Adrenal gland (tissue), 12 donors: ENCODE data around the gene SNED1. TPM values are rescaled to one million over a fixed set of nuclear protein-coding genes. Genes with fewer than 3 reads are reported as not detected.

Experiments
- DNase-seq, 7 donors: peaks; one replicate each; pipeline ENCODE4 v3.0.0-alpha.2; 2019 to 2020
- H3K27ac ChIP-seq, 5 donors: fragments of 200-600 bp; sonication (generic) in 4 of 5; 1 replicate in 3 of 5; 2 replicates in 2 of 5; pipeline versions ENCODE4 v1.5.1 to v1.8.0; 2016 to 2020; ENCODE audit warnings: mild to moderate bottlenecking in 1 of 5
- H3K27me3 ChIP-seq: fragments of 200-600 bp; 2 replicates; pipeline ENCODE4 v1.8.0; 2021
- H3K36me3 ChIP-seq, 2 donors: fragments of 200-600 bp; replicated peaks in 1 of 2; 1 replicate in 1 of 2; 2 replicates in 1 of 2; pipeline versions ENCODE4 v1.5.1 to v1.8.0; 2018 to 2022
- H3K4me1 ChIP-seq, 2 donors: fragments of 200-600 bp; replicated peaks in 1 of 2; 1 replicate in 1 of 2; 2 replicates in 1 of 2; pipeline versions ENCODE4 v1.5.1 to v1.8.0; 2018 to 2021
- H3K4me3 ChIP-seq, 4 donors: fragments of 200-600 bp; sonication (generic) in 3 of 4; one replicate each; pipeline ENCODE4 v1.5.1; 2016 to 2018
- H3K9me3 ChIP-seq, 3 donors: fragments of 200-600 bp; sonication (generic) in 1 of 3; replicated peaks in 1 of 3; 1 replicate in 2 of 3; 2 replicates in 1 of 3; pipeline versions ENCODE4 v1.5.1 to v1.8.0; 2016 to 2021
- CTCF ChIP-seq, 6 experiments: fragments of 450-650 bp in 4 of 6; fragments of 200-600 bp in 2 of 6; sonication (generic) in 1 of 6; IDR thresholded peaks; 1 replicate in 5 of 6; 2 replicates in 1 of 6; pipeline versions ENCODE4 v1.5.1 to v1.8.0; 2016 to 2021; ENCODE audit warnings: antibody characterized with exemption in 6 of 6, mild to moderate bottlenecking in 2 of 6, moderate library complexity in 1 of 6
- POLR2A ChIP-seq, 2 donors: fragments of 450-650 bp; IDR thresholded peaks; one replicate each; pipeline ENCODE4 v1.6.1; 2017; ENCODE audit warnings: antibody characterized with exemption in 2 of 2, mild to moderate bottlenecking in 2 of 2, moderate library complexity in 1 of 2
- WGBS, 4 donors: extraction: QIAGEN DNeasy Blood & Tissue Kit in 2 of 4; methylation state at CpG; one replicate each; pipeline versions ENCODE4 v1.1.5 to v1.1.7; 2013 to 2017; 5-methylcytosine and 5-hydroxymethylcytosine counted together
- intact Hi-C, 2 donors: fragments of 100-400 bp; cut with DNase I; formaldehyde crosslinking; loops; one replicate each; pipeline versions ENCODE4 v1.14.1 to v1.15.0; 2022 to 2023
- polyA plus RNA-seq, 3 donors: library from polyadenylated mRNA; stranded (reverse); fragments of 200-250 nt in 2 of 3; fragments of 350-450 nt in 1 of 3; fragmentation: Illumina TruSeq in 1 of 3; extraction: RNeasy Lipid Tissue Mini Kit (QIAGEN cat#74804) in 1 of 3; gene quantifications; one replicate each; pipeline ENCODE4 v1.2.3, GENCODE V29; 2013 to 2014
- small RNA-seq, 2 donors: library from RNA; depleted of rRNA; stranded (forward); fragments of <200 nt; gene quantifications; one replicate each; pipeline ENCODE3, GENCODE V24; 2016
- total RNA-seq, 9 donors: library from RNA; depleted of rRNA in 4 of 9; stranded (reverse); fragments of >200 nt in 4 of 9; fragments of 120-200 nt in 1 of 9; fragmentation: NEBNext Ultra II Directional in 1 of 9; extraction: Animal tissue kit (Norgen Biotek cat#: 25700) in 1 of 9; gene quantifications; one replicate each; pipeline versions ENCODE4 v1.1.0 to v1.2.4, GENCODE V29; 2013 to 2023
- donor health status: healthy with polysubstance abuse.
- donor health status: Bipolar disorder and iron deficiency.
- donor health status: DM: yes; HTN: yes; CAD: no.
- donor health status: DM: no; HTN: no; CAD: no.
- donor health status: DM: no; HTN: no; CAD: no.
- donor health status: DM: yes; HTN: yes; CAD: no.

Gene SNED1
- total and polyA plus RNA-seq, 12 donors = 3.1 to 59.5 (median 22.9) TPM

GRCh38 chr2:241140445-241140840, 142.0 kb downstream of the SNED1 start:
- no peaks in the 10 kb centered on the region for H3K4me1 ChIP-seq
- H3K27ac ChIP-seq = no peak overlapping the region
- no peaks in the 10 kb centered on the region for H3K27me3 ChIP-seq
- H3K4me3 ChIP-seq = no peak overlapping the region
- no peak for TF ChIP-seq POLR2A (IDR thresholded peaks at IDR 0.05)
- no peak for TF ChIP-seq CTCF (IDR thresholded peaks at IDR 0.05)
- DNase-seq = no peak
- no peaks in the 10 kb centered on the region for H3K36me3 ChIP-seq
- 95 to 96% (median 95%) methylated on average over 10 of the region's 10 CpGs for WGBS, 4 donors
- no peaks in the 10 kb centered on the region for H3K9me3 ChIP-seq
- intact Hi-C loops = no loop called here

- Histone ChIP-seq H3K27ac (no peak overlapping the region), H3K9me3 (no peaks in the 10 kb centered on the region), H3K4me3 (no peak overlapping the region), H3K36me3 (no peaks in the 10 kb centered on the region), H3K4me1 (no peaks in the 10 kb centered on the region), H3K27me3 (no peaks in the 10 kb centered on the region)
- no peak for DNase-seq
- TF ChIP-seq POLR2A (IDR thresholded peaks at IDR 0.05) = no peak
- no peak for TF ChIP-seq CTCF (IDR thresholded peaks at IDR 0.05)
- 95 to 98% (median 97%) methylated on average over 14 of the region's 14 CpGs for WGBS, 4 donors
- intact Hi-C loops = no loop called here
Measured at GRCh38 chr2:241141214-241141770, 142.9 kb downstream of the SNED1 start.

- no peak for DNase-seq
Measured at GRCh38 chr2:241142063-241142462, 143.6 kb downstream of the SNED1 start.

GRCh38 chr2:241142593-241142992, 144.2 kb downstream of the SNED1 start:
- TF ChIP-seq CTCF (IDR thresholded peaks at IDR 0.05) (no peak), POLR2A (IDR thresholded peaks at IDR 0.05) (no peak)

More at GRCh38 chr2:241142063-241142462, 143.6 kb downstream of the SNED1 start:
- intact Hi-C loops = no loop called here
- Histone ChIP-seq H3K27ac (no peak overlapping the region), H3K4me3 (no peak overlapping the region), H3K36me3 (no peaks in the 10 kb centered on the region), H3K9me3 (no peaks in the 10 kb centered on the region), H3K4me1 (no peaks in the 10 kb centered on the region), H3K27me3 (no peaks in the 10 kb centered on the region)
- WGBS, 4 donors = 86 to 100% (median 94%) methylated on average over 4 to 6 of the region's 6 CpGs
- TF ChIP-seq CTCF (IDR thresholded peaks at IDR 0.05) (no peak), POLR2A (IDR thresholded peaks at IDR 0.05) (no peak)

More at GRCh38 chr2:241142593-241142992, 144.2 kb downstream of the SNED1 start:
- H3K4me3 ChIP-seq = no peak overlapping the region
- no peaks in the 10 kb centered on the region for H3K36me3 ChIP-seq
- no peaks in the 10 kb centered on the region for H3K9me3 ChIP-seq
- no peaks in the 10 kb centered on the region for H3K4me1 ChIP-seq
- intact Hi-C loops = no loop called here
- H3K27ac ChIP-seq = no peak overlapping the region
- no peak for DNase-seq
- WGBS, 4 donors = 91 to 93% (median 92%) methylated on average over 6 to 9 of the region's 9 CpGs
- no peaks in the 10 kb centered on the region for H3K27me3 ChIP-seq

Small RNA genes within 50 kb of the gene (small RNA-seq; reads per million reads assigned to genes)
- gene AC005237.2 = 0 reads per million in 2 donors

Other genes with a start within 250 kb of the SNED1 start
- 10 to 100 TPM in 4 of 9 donors, 1 to 10 TPM in 2, under 1 TPM in 3; 0.35 to 51.3 (median 2.7) TPM for gene KIF1A, start 178.4 kb upstream of the SNED1 start, total RNA-seq
- gene KIF1A, start 178.4 kb upstream of the SNED1 start, polyA plus RNA-seq = 100 to 1,000 TPM in 1 of 3 donors, 10 to 100 TPM in 2; 11.0 to 106 (median 16.1) TPM
- 1 to 10 TPM in 1 of 9 donors, under 1 TPM in 5, not detected in 3; 0.14 to 1.2 (median 0.78) TPM for gene AGXT, start 129.8 kb upstream of the SNED1 start, total RNA-seq
- under 1 TPM; 0.16 to 0.47 (median 0.26) TPM for gene AGXT, start 129.8 kb upstream of the SNED1 start, polyA plus RNA-seq
- gene MAB21L4, start 102.5 kb upstream of the SNED1 start, total RNA-seq = not detected
- gene MAB21L4, start 102.5 kb upstream of the SNED1 start, polyA plus RNA-seq = under 1 TPM in 2 of 3 donors, not detected in 1; 0.10 to 0.32 TPM
- gene CROCC2, start 92.3 kb upstream of the SNED1 start, total RNA-seq = under 1 TPM in 4 of 9 donors, not detected in 5; 0.07 to 0.65 (median 0.28) TPM
- under 1 TPM in 2 of 3 donors, not detected in 1; 0.07 to 0.32 TPM for gene CROCC2, start 92.3 kb upstream of the SNED1 start, polyA plus RNA-seq
- 10 to 100 TPM; 24.6 to 39.2 (median 32.1) TPM for gene MTERF4, start 103.7 kb downstream of the SNED1 start, total RNA-seq
- 10 to 100 TPM; 17.4 to 39.0 (median 32.2) TPM for gene MTERF4, start 103.7 kb downstream of the SNED1 start, polyA plus RNA-seq
- 1 to 10 TPM in 8 of 9 donors, under 1 TPM in 1; 0.72 to 8.9 (median 3.3) TPM for gene PASK, start 150.9 kb downstream of the SNED1 start, total RNA-seq
- gene PASK, start 150.9 kb downstream of the SNED1 start, polyA plus RNA-seq = 1 to 10 TPM; 2.1 to 4.4 (median 4.2) TPM
- gene PPP1R7, start 151.8 kb downstream of the SNED1 start, total RNA-seq = 10 to 100 TPM; 26.2 to 79.9 (median 63.0) TPM
- 100 to 1,000 TPM in 1 of 3 donors, 10 to 100 TPM in 2; 50.0 to 128 (median 72.3) TPM for gene PPP1R7, start 151.8 kb downstream of the SNED1 start, polyA plus RNA-seq
- 1 to 10 TPM; 1.1 to 5.1 (median 1.9) TPM for gene ANO7, start 190.1 kb downstream of the SNED1 start, total RNA-seq
- gene ANO7, start 190.1 kb downstream of the SNED1 start, polyA plus RNA-seq = 1 to 10 TPM in 2 of 3 donors, under 1 TPM in 1; 0.48 to 2.1 (median 1.7) TPM